Osteocyte (in vitro differentiated cells): Measurements from ENCODE around the gene USPL1. TPM values are rescaled to one million over a fixed set of nuclear protein-coding genes. Genes with fewer than 3 reads are reported as not detected.

ENCODE experiments used
- DNase-seq: peaks from one replicate; pipeline ENCODE4 v3.0.0; 2021; ENCODE audit warnings: mixed read lengths; ENCODE audit not compliant: unreplicated experiment; ENCODE audit errors: extremely low spot score
- H3K27ac Mint-ChIP-seq: one replicate; pipeline ENCODE4 v1.8.0; 2021; ENCODE audit warnings: mild to moderate bottlenecking, mixed read lengths; ENCODE audit not compliant: unreplicated experiment
- H3K27me3 Mint-ChIP-seq: one replicate; pipeline ENCODE4 v1.8.0; 2021; ENCODE audit warnings: mixed read lengths; ENCODE audit not compliant: unreplicated experiment
- H3K36me3 Mint-ChIP-seq: one replicate; pipeline ENCODE4 v1.8.0; 2021; ENCODE audit warnings: mixed read lengths; ENCODE audit not compliant: unreplicated experiment
- H3K4me1 Mint-ChIP-seq: one replicate; pipeline ENCODE4 v1.8.0; 2021; ENCODE audit warnings: mixed read lengths; ENCODE audit not compliant: unreplicated experiment
- H3K4me3 Mint-ChIP-seq: one replicate; pipeline ENCODE4 v1.8.0; 2021; ENCODE audit warnings: mild to moderate bottlenecking, moderate library complexity, mixed read lengths; ENCODE audit not compliant: unreplicated experiment
- H3K9me3 Mint-ChIP-seq: one replicate; pipeline ENCODE4 v1.8.0; 2021; ENCODE audit warnings: mixed read lengths; ENCODE audit not compliant: unreplicated experiment
- CTCF ChIP-seq: fragments of 200-600 bp; sonication (generic); IDR thresholded peaks from 2 replicates; pipeline ENCODE4 v1.5.0; 2021; ENCODE audit warnings: antibody characterized with exemption, mild to moderate bottlenecking, moderate library complexity
- total RNA-seq: library from RNA; stranded (reverse); gene quantifications from 2 replicates; pipeline ENCODE4 v1.2.1, GENCODE V29; 2021

USPL1 gene
- total RNA-seq, 1 donor from 2014 or later: 11.9 TPM

- Mint-ChIP-seq H3K4me1 (peaks cover 21% of the 10 kb centered on the region), H3K27me3 (no peaks in the 10 kb centered on the region), H3K4me3 (no peak overlapping the region), H3K9me3 (no peaks in the 10 kb centered on the region), H3K36me3 (no peaks in the 10 kb centered on the region), H3K27ac (no peak overlapping the region)
- no peak for TF ChIP-seq CTCF
- no peak for DNase-seq
These were observed 40.3 kb upstream of the USPL1 start for GRCh38 chr13:30577401-30577852.

DNA sequence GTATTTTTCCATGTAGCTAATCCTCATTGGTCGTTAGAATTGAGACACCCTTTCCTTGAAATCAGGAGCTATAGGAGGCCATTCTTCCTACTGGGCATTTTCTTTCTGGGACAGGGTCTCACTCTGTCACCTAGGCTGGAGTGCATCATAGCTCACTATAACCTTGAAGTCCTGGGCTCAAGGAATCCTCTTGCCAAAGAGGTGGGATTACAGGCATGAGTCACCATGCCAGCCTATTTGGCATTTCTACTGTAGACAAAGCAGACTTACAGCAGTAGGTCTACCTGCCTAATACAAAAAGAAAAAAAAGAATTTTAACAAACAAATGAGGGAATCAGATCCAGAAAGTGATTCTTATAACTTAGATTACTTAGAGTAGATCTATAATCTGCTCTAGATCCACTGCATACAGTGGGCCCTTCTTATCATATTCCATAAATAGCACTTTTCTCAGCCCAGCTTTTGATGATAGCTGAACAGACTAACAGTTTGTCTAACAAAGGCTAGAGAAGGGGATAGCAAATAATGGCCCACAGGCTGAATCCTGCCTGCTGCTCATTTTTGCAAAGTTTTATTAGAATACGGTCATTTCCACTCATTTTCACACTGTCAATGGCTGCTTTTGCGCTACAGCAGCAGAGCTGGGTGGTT, 36.7 kb upstream of the USPL1 start:
- no peak overlapping the region for H3K4me3 Mint-ChIP-seq
- no peak for DNase-seq
- H3K36me3 Mint-ChIP-seq: no peaks in the 10 kb centered on the region
- no peak overlapping the region for H3K27ac Mint-ChIP-seq
- peaks cover 14% of the 10 kb centered on the region for H3K4me1 Mint-ChIP-seq
- TF ChIP-seq CTCF: no peak
- H3K9me3 Mint-ChIP-seq: no peaks in the 10 kb centered on the region
- H3K27me3 Mint-ChIP-seq: no peaks in the 10 kb centered on the region

DNA sequence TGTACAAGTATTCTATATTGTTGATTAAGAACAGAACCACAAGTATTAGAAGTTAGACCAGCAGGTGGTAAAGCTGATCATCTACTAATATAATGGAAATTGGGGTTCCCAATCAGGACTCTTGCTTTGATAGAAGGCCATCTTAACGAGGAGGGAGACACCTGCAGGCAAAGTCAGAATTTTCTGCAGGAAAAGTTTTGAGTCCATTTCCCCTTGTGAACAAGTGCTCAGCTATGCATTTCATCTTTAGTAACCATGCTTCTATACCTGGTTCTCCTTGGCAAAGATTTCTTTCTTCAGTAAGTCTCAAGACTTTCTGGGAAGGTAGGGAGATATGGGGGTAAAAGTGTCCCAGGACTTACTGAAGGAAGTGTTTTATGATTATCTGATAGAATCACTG, 36.1 kb upstream of the USPL1 start:
- H3K4me3 Mint-ChIP-seq: no peak overlapping the region
- no peaks in the 10 kb centered on the region for H3K36me3 Mint-ChIP-seq
- H3K4me1 Mint-ChIP-seq: peaks cover 14% of the 10 kb centered on the region
- no peak for DNase-seq
- H3K27ac Mint-ChIP-seq: no peak overlapping the region
- peak; percentile 39 for TF ChIP-seq CTCF
- H3K27me3 Mint-ChIP-seq: no peaks in the 10 kb centered on the region
- no peaks in the 10 kb centered on the region for H3K9me3 Mint-ChIP-seq

GRCh38 chr13:30584051-30584731, 33.5 kb upstream of the USPL1 start:
- Mint-ChIP-seq H3K27me3 (no peaks in the 10 kb centered on the region), H3K36me3 (no peaks in the 10 kb centered on the region), H3K27ac (no peak overlapping the region), H3K4me1 (peaks cover 2% of the 10 kb centered on the region), H3K9me3 (no peaks in the 10 kb centered on the region), H3K4me3 (no peak overlapping the region)
- no peak for TF ChIP-seq CTCF
- DNase-seq: no peak

GRCh38 chr13:30585748-30586262, 31.9 kb upstream of the USPL1 start:
- Mint-ChIP-seq H3K27me3 (no peaks in the 10 kb centered on the region), H3K4me1 (peaks cover 2% of the 10 kb centered on the region), H3K9me3 (no peaks in the 10 kb centered on the region), H3K36me3 (no peaks in the 10 kb centered on the region), H3K4me3 (no peak overlapping the region), H3K27ac (no peak overlapping the region)
- DNase-seq: no peak
- TF ChIP-seq CTCF: no peak
